HG02763 (cell line): ENCODE measurements around the gene MUSTN1.

Experiments
- ATAC-seq: cut with Tn5 transposase; IDR thresholded peaks from one replicate; pipeline ENCODE4 v1.9.1; 2021; ENCODE audit warnings: mild to moderate bottlenecking, moderate library complexity; ENCODE audit not compliant: unreplicated experiment

The MUSTN1 gene

DNA sequence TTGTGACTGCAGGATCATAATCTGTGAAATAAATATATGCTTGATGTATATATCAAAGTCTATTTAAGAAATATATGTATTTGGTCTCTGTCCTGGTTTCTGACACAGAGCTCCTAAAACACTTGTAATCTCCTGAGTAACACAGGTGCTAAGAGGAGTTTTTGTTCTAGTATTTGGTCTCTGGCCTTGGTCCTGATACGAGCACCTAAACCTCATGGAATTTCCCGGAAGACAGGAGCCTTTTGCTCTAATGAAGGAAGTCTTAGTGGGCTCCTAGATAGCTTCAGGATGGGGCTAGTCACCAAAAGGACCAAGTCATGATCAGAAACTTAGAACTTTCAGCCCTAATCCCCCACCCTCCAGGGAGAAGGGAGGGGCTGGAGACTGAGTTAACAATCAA lies 19.2 kb upstream of the MUSTN1 start:
- ATAC-seq, result no peak

DNA sequence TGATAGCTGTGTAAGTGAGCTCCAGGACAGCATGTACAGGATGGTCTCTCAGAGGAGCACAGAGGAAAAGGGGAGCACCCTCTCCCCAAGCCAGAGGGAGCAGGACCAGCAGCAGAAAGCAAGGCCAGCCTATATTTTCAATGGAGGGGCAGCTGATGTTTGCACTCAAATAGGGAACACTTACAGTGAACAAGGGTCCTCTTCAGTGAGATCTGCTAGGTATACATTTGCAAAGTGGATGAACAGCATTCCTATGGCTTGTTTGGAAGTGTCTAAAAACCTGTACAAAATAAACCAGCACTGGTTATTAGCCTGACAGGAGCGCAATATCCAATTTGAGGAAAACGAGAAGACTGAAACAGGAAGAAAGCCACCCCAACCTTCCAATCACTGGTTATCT lies 17.6 kb upstream of the MUSTN1 start:
- ATAC-seq, result no peak

DNA sequence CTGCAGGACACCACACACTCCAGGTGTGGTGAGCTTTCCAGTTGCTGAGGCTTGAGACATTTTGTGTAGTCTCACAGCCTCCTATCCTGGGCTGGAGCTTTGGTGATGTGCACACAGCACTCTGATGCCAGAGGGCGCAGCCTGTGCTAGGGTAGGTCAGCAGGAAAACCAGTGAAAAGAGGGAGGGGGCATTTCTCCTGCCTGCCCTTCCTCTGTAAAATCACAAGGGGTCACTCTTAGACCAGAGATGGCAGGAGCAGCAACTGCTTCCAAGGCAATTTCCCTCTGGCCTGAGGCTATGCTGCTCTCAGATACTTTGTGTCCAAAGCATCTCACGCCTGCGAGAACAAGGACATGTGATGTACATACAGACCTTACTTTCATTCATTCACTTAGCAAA lies 16.5 kb upstream of the MUSTN1 start:
- ATAC-seq, result no peak

DNA sequence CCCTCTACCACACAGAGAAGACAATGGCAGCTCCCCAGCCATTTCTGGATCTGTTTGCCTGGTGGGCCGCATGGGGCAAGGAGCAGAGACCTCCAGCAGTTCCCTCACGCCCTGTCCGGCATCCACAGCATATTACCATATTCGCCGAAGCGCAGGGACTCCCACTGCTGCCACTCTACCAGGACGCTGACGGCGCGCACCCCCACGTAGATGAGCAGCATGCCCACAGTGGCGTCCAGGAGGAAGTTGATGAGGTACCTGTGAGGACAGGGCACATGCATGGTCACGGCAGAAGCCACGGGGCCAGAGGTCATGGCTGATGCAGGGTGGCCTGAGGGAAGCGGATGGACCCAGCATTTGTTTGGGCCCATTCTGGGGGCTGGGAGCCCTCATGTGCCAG lies 14.8 kb upstream of the MUSTN1 start:
- ATAC-seq, result no peak

DNA sequence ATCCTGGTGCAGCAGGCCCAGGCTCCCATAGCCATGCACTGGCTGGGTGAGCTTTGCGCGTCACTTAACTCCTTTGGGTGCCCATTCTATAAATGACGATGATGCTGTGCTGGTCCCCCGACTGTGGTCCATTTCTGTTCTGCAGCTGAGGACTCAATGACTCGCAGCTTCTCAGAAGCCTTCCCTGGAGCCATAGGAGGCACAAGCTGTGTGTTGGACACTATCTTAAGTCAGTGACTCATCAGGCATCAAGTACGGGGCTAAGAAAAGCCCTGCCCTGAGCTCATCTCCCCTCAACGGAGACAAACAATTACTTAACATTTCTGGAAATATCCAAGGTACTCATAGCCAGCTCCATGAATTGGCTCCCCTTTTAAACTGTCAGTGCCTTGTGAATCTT lies 13.8 kb upstream of the MUSTN1 start:
- ATAC-seq, result no peak

DNA sequence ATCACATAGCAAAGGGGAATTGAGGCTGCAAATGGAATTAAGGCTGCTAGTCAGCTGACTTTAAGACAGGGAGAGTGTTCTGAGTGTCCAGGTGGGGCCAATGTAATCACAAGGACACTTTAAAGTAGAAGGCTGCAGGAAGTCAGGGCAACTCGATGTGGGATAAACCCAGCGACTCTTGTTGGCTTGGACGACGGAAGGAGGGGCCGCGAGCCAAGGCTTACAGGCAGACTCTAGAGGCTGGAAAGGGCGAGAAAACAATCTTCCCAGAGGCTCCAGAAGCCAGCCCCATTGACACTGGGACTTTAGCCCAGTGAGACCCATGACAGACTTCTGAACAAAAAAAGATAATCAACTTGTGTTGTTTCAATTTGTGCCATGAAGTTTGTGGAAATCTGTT lies 12.9 kb upstream of the MUSTN1 start:
- ATAC-seq, result no peak

DNA sequence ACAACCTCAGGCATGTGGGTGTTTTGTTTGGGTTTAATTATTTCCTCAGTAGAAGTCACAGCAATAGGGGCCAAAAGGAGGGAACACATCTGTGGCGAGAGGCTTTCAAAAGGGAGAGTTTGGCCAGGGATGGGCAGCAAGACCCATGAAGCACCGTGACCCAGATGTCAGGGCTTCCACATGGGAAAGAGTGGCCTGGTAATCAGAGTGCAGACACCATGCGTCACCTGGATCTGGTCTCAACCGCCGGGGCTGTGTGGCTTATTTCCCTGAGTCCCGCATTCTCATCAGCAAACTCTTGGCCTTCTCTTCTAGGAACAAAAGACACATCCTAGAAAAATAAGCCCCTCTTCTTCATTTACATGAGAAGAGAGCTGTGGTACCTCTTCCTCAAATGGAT lies 12.4 kb upstream of the MUSTN1 start:
- ATAC-seq, result no peak

DNA sequence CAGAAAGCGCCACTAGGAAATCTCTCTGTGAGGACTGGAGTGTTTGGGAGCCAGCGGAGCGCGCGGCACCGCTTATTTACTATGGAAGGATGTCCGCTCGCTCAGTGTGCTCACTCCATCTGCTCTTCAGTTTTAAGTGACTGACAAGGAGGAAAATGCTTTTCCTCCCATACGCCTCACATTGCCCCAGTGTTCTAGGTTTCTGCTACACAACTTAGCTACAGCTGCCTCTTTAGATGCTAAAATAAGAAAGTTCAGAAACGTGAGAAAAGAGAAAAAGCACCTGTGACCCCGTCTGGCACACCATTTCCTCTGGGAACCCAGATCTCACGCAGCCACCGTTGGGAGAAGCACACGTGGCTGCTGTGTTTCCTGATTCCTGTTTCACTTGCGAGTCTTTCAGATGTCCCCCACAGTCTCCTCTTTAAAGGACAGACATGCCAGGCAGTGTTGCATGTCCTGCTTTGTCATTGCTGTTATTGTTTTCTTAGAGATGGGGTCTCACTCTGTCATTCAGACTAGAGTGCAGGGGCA lies 11.7 kb upstream of the MUSTN1 start:
- ATAC-seq, result no peak

DNA sequence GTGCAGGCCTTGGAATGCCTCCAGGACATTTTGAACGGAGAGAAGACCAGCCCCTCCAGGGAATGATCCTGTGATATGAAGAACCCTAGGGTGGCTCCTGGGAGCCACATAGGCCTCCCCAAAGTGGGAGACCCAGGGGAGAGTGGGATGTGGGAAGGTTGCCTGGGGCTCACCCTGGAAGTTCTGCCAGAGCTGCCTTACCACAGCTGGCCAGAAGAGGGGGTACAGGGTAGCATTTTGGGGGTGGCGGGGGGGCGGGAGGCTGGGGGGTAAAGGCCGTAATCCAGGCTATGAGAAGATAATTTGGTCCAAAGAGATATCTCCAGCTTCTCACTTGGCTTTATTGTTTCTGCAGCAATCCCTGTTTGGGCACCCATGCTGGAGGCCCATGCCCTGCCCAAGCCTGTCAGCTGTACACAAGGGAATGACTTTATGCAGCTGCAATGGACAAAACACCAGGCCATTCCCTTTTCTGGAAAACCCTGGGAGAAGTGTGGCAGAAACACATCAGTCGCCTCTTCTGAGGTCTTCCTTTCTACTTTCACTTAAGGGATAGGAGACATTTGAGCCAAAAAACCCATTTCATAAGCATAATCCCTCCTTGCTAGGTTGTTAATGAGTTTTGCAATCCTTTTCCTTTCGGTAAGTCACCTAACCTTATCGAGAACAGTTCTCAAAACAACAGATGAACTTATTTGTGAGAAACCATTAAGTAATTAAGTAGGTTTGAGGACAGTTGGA lies 11.0 kb upstream of the MUSTN1 start:
- ATAC-seq, result no peak

DNA sequence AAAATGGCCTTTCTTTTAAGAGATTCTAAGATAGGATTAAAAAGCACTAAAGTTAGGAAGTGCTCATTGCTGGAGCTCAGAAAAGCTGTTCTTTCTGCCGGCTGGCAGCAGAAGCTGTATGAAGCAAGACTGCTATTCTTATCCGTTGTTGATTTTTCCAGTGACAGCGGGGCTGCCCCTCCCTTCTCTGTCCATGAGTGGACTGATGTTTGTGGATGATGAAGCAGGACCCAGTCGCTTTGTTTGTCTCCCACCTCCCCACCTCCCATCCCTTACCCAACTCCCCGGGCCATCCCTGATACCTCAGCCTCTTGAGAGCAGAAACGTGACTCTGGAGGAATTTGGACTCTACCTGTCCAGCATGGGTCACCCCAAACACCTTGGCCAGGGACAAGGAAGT lies 10.3 kb upstream of the MUSTN1 start:
- no peak for ATAC-seq

DNA sequence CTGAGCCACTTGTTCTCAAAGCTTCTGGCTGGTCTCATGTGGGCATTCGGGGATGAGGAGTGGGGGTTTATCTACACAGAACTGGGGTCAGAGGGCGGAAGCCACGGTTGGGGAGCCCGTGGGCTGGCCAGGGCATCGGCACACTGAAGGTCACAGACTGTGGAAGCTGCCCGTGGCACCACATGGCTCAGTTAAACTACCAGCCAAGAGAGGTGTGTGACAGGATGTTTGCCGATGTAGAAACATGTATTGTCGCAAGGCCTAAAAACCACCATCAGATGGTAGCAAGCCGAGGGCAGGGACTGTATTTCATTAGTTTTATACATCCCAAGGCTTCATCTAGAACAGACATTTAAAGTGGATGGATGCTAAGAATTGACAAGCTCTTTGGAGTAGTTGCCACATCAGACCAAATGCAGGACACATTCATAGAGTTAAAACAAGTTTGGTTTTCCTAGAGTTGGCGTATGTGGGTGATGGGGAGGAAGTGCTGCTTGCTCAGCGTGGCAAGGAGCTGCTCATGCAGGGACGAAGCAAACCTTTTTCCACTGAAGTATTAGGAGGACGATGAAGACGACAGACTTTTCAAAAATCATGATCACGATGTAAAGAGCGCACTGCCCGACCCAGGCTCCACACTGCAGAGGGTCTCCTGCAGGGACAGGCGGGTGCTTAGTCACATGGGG lies 9.6 kb upstream of the MUSTN1 start:
- no peak for ATAC-seq

DNA sequence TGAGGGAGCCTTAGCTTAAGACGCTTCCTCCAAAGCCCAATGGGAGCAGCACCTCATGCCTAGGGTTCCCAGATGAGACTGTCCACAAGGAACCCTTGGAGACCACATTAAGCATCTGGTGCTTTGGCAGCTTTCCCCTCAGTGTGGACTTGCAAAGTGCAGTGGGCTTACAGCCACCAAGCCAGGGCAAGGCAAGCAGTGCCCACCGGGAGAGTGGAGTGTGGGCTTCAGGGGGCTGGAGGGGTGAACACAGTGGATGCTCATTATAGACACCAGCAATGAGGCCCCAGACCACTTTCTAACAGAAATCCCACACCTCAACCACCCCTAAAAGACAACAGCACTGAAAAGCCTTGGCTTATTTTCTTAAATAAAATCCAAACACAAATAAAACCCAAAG lies 9.1 kb upstream of the MUSTN1 start:
- no peak for ATAC-seq

DNA sequence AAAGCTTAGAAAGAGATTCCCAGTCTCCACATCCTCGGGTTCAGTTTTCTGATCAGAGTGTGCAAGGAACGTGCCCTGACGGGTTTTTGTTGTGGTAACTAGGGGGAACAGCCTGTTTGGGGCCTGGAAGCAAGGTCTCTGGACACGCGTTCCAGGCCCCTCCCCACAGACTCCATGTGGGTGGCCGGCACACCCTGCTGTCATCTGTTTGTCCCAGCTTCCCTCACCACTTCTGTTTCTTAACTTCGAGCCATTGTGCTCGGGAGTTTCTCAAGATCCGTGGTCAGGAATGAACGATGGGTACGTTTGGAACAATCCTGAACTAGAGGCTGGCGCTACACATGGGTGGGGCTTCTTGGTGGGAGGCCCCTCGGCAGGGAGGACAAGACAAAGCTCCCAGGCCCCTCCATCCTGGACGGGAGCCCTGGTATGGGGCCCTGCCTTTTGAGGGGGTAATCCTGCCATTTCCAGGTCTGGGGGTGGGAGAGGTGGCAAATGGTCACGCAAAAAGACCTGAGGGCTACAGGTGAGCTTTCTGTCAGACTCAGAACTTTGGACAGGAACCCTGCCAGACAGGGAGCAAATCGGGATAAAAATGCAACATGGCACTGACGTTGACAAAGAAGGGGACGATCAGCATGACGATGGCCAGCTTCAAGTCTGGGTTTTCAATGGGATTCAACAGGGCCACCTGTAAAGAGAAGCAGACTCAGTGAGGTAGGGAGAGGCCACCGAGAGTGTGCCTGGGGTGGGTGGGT lies 8.5 kb upstream of the MUSTN1 start:
- no peak for ATAC-seq

DNA sequence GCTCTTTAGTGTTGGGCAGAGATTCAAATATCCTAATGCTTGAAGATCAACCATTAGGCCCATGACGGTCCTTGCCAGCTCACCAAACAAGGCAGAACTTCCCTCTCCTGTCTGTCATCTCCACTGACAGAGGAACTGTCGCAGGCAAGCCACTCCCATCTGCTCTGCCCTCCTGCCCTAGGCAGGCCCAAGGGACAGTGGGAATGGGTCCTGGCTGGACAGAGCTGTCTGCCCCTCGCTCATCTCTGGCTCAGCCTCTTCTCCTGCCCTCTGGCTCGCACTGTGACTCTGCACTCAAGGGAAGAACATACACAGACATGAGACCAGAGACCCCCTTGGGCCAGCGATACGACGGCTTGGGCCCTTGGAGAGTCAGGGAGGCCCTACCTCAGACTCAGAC lies 7.6 kb upstream of the MUSTN1 start:
- no peak for ATAC-seq

DNA sequence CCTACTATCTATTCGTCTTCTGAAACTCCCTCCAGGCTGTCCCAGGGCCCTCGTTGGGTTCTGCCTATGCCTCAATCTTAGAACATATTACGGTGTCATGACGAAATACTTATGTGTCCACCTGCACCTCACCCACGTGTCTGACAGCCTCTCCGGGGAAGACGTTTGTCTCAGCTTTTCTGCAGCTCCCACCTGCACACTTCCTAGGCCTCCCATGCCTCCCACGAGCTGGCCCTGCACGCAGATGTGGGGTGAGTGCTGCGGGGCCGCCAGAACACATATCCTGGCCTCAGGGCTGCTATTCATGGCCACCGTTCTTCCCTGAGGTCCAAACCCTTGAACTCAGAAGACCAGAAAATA lies 7.1 kb upstream of the MUSTN1 start:
- ATAC-seq, result no peak

DNA sequence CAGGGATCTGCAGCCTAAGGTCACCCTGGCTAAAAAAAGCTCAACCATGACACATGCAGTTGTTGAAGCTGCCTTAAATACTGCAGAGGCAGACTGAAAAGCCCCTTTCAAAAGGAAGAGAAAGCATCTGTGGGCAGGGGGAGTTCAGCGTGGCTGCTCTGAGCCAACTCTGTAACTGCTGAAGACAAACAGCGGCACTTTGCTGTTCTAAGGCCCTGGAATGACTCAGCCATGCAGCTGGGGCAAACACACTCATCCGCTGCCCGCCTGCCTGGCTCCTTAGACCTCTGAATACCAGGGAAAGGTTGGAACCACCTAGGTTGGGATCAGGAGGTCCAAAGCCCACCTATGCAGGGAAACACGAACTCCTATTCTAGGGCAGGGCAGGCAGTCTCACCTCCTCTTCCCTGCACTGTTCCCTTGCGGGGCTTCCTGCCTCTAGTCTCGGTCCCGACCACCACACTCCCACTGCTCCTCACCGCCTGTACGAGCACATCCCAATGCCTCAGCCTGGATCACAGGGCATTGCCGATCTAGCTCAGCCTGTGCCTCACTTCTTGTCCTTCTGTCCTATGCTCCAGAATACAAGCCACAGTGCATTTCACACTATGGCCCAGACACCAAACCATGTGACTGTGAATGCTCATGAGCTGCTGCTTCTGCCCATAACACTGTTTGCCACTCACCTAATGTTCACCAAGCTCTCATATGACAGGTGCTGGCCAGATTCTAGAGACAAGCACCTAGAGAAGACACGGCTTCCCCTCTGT lies 6.6 kb upstream of the MUSTN1 start:
- no peak for ATAC-seq

DNA sequence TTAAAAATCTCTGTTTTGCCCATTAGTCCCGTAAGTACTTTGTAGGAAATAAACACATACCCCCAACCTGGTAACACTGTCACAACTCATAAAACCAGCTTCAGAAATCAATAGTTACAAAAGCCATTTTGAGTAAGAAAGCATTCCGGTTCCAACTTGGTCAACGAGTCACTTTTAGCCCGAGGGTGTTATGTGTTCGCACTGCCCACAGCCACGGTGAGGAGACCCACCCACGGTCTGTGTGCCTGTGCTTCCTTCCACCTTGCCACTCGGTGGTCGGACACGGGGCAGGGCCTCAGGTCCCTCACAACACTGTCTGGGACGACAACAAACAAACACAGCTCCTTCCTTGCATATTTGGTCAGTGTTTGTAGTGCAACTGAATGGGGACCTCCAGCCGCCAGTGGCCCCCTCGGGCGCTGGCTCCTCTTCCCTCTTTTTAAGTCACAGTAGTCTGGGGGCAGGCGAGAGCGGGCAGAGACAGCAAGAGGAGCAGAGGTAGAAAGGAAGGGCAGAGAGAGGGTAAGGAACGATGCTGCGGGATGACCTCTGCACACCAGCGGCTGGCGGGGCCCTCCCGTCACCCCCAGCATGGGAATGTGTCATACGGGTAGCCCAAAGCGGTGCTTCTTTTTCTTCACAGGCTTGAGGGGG lies 5.2 kb upstream of the MUSTN1 start:
- ATAC-seq, result no peak

DNA sequence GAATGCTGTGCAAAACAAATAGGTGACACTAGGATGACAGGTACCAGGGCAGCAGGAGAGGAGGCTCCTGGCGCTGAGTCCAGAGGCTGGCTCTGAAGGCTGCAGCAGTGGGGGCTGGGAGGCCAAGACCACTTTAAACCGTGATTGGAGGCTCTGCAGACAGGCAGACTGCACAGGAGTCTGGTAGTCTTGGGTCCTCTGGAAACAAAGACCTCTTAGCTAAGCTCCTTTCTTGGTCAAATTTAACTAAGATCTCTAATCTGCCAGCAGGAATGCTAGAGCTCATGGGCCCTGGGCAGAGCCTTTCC lies 4.4 kb upstream of the MUSTN1 start:
- no peak for ATAC-seq

DNA sequence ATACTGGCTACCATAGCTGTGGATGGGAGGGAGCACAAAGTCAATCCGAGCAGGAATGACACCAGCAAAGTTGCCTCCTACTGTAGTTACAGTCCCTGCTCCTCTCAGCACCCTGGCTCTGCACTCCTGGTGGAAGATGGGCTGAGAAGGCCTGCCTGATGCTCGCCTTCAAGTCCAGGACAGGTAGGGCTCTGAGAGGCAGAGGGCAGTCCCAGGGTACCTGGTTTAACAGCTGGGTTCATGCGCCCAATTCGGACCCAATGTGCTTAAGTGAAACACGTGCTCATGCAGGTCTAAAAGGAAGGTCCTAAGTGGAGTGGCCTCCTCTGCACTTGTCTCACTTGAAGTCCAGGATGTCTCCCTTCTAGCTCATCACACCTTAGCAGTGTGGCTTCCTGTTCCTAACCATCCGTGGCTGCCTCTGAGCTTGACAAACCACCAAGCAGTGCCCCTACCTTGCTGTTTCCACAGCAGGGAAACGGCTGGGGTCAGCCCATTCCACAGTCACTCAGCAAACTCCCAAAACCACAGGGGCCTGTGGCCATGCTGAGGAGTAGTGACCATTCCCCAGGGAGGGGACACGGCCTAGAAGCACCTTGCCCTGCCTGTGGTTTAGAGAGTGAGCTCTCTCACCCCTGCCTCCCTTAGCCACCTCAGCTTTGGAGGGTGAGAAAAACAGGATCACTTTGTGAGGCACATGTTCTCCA lies 3.9 kb upstream of the MUSTN1 start:
- no peak for ATAC-seq

DNA sequence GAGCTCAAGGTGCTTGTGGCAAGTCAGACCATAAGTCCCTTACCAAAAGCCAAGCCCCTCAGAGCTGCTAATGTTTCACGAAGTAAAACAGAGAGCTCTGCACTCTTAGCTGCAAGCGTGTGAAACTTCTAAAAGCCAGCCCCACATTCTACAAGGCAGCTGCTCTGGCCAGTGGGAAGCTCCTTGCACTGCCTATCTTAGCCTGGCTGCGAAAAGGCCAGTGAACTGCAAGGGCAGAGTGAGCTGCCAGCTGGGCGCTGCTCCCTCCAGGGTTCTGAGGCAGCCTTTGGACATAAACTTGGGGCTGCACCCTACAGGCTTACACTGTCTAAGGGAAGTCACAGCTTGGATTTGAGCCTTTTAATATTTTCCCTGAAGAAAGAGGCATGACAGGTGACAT lies 2.2 kb upstream of the MUSTN1 start:
- no peak for ATAC-seq
